HG03196 (cell line): Measurements from ENCODE around the gene SPR.
"Not testable (repeated sequence)": the region's sequence is repeated elsewhere in the genome, so short reads cannot be mapped to it uniquely, and the experiment has no call there.

Experiments used
- ATAC-seq: cut with Tn5 transposase; IDR thresholded peaks from one replicate; pipeline ENCODE4 v1.9.1; 2021; ENCODE audit not compliant: unreplicated experiment

SPR gene

GRCh38 chr2:72888438-72889202 lies 1.4 kb downstream of the SPR start:
- no peak for ATAC-seq

GRCh38 chr2:72889991-72890390 lies 2.8 kb downstream of the SPR start:
- no peak for ATAC-seq

- ATAC-seq = no peak
Observed at GRCh38 chr2:72891091-72891818, 4.0 kb downstream of the SPR start.

GRCh38 chr2:72892506-72893173 lies 5.4 kb downstream of the SPR start:
- peak; percentile 64 for ATAC-seq

GRCh38 chr2:72893594-72894319 lies 6.5 kb downstream of the SPR start:
- ATAC-seq = peak; percentile 53

- no peak for ATAC-seq
Observed at GRCh38 chr2:72894514-72894913, 7.3 kb downstream of the SPR start.

- no peak for ATAC-seq
Observed at GRCh38 chr2:72895154-72895553, 7.9 kb downstream of the SPR start.

- ATAC-seq = no peak
Observed at GRCh38 chr2:72895759-72896281, 8.6 kb downstream of the SPR start.

- ATAC-seq = no peak
Observed at GRCh38 chr2:72896446-72896845, 9.2 kb downstream of the SPR start.

- ATAC-seq = no peak
Observed at GRCh38 chr2:72897785-72898584, 10.8 kb downstream of the SPR start.

GRCh38 chr2:72898585-72898906 lies 11.3 kb downstream of the SPR start:
- no peak for ATAC-seq

GRCh38 chr2:72900191-72900825 lies 13.1 kb downstream of the SPR start:
- ATAC-seq = no peak

- ATAC-seq = no peak
Observed at GRCh38 chr2:72901426-72901825, 14.2 kb downstream of the SPR start.

- not testable (repeated sequence) for ATAC-seq
Observed at GRCh38 chr2:72907369-72907768, 20.2 kb downstream of the SPR start.

GRCh38 chr2:72908741-72909140 lies 21.5 kb downstream of the SPR start:
- ATAC-seq = no peak

- ATAC-seq = no peak
Observed at GRCh38 chr2:72911256-72911655, 24.0 kb downstream of the SPR start.

GRCh38 chr2:72913486-72914205 lies 26.4 kb downstream of the SPR start:
- ATAC-seq = no peak

GRCh38 chr2:72914206-72914559 lies 27.0 kb downstream of the SPR start:
- no peak for ATAC-seq

GRCh38 chr2:72914589-72915319 lies 27.5 kb downstream of the SPR start:
- ATAC-seq = no peak
